ENCODE measurements around the gene PRRT3.

The PRRT3 gene

GRCh38 chr3:9976721-9977709 lies 24.8 kb upstream of the PRRT3 start:
- peaks cover 57% of the 10 kb centered on the region for H3K36me3 ChIP-seq (ENCODE audit: insufficient read depth, low read length)
- H3K9me2 ChIP-seq (ENCODE audit: low read depth, low read length), result no peaks in the 10 kb centered on the region
- TF ChIP-seq EZH2 (IDR thresholded peaks at IDR 0.05; ENCODE audit: borderline replicate concordance, low read length) (no peak), CTCF (IDR thresholded peaks at IDR 0.05; ENCODE audit: low read length) (no peak)
- 0 out of 2 replicates have a peak, but pooled peaks cover 4% of the 10 kb centered on the region for H3K79me2 ChIP-seq (ENCODE audit: insufficient read depth, low read length)
- no peak overlapping the region for H3K9ac ChIP-seq (ENCODE audit: low read length)
- H2AFZ ChIP-seq (ENCODE audit: low read length), result no peak overlapping the region
- H3K4me3 ChIP-seq (ENCODE audit: low read depth, low read length, poor library complexity, severe bottlenecking), result no peak overlapping the region
- no peak overlapping the region for H3K4me2 ChIP-seq (ENCODE audit: low read length)
- no peaks in the 10 kb centered on the region for H4K20me1 ChIP-seq (ENCODE audit: insufficient read depth, low read length)
- H3F3A ChIP-seq (ENCODE audit: insufficient read depth, low read length), result no peaks in the 10 kb centered on the region
- H3K27ac ChIP-seq (ENCODE audit: low read depth, low read length, poor library complexity, severe bottlenecking), result no peak overlapping the region
- H3K4me1 ChIP-seq (ENCODE audit: insufficient read depth, low read length, severe bottlenecking), result no peaks in the 10 kb centered on the region
- H3K27me3 ChIP-seq (ENCODE audit: insufficient read depth, low read length), result no peaks in the 10 kb centered on the region
- no peaks in the 10 kb centered on the region for H3K9me3 ChIP-seq (ENCODE audit: low read length)

GRCh38 chr3:9970020-9970652 lies 17.9 kb upstream of the PRRT3 start:
- no peak overlapping the region for H3K9ac ChIP-seq (ENCODE audit: low read length)
- no peak overlapping the region for H3K4me2 ChIP-seq (ENCODE audit: low read length)
- no peak overlapping the region for H3K27ac ChIP-seq (ENCODE audit: low read depth, low read length, poor library complexity, severe bottlenecking)
- no peaks in the 10 kb centered on the region for H3F3A ChIP-seq (ENCODE audit: insufficient read depth, low read length)
- H3K4me1 ChIP-seq (ENCODE audit: insufficient read depth, low read length, severe bottlenecking), result no peaks in the 10 kb centered on the region
- no peak overlapping the region for H2AFZ ChIP-seq (ENCODE audit: low read length)
- no peak overlapping the region for H3K4me3 ChIP-seq (ENCODE audit: low read depth, low read length, poor library complexity, severe bottlenecking)
- TF ChIP-seq EZH2 (IDR thresholded peaks at IDR 0.05; ENCODE audit: borderline replicate concordance, low read length) (no peak), CTCF (IDR thresholded peaks at IDR 0.05; ENCODE audit: low read length) (no peak)
- no peaks in the 10 kb centered on the region for H4K20me1 ChIP-seq (ENCODE audit: insufficient read depth, low read length)
- no peaks in the 10 kb centered on the region for H3K9me2 ChIP-seq (ENCODE audit: low read depth, low read length)
- H3K27me3 ChIP-seq (ENCODE audit: insufficient read depth, low read length), result no peaks in the 10 kb centered on the region
- no peaks in the 10 kb centered on the region for H3K9me3 ChIP-seq (ENCODE audit: low read length)
- no peaks in the 10 kb centered on the region for H3K79me2 ChIP-seq (ENCODE audit: insufficient read depth, low read length)
- peaks cover 80% of the 10 kb centered on the region for H3K36me3 ChIP-seq (ENCODE audit: insufficient read depth, low read length)

- H3K27ac ChIP-seq (ENCODE audit: low read depth, low read length, poor library complexity, severe bottlenecking), result no peak overlapping the region
These were observed 17.4 kb upstream of the PRRT3 start for GRCh38 chr3:9969632-9970019.

More at GRCh38 chr3:9969632-9970019, 17.4 kb upstream of the PRRT3 start:
- Histone ChIP-seq H3K27me3 (ENCODE audit: insufficient read depth, low read length) (no peaks in the 10 kb centered on the region), H3K36me3 (ENCODE audit: insufficient read depth, low read length) (peaks cover 76% of the 10 kb centered on the region), H3F3A (ENCODE audit: insufficient read depth, low read length) (no peaks in the 10 kb centered on the region), H3K4me3 (ENCODE audit: low read depth, low read length, poor library complexity, severe bottlenecking) (no peak overlapping the region), H3K9ac (ENCODE audit: low read length) (no peak overlapping the region), H3K9me3 (ENCODE audit: low read length) (no peaks in the 10 kb centered on the region), H3K4me2 (ENCODE audit: low read length) (no peak overlapping the region), H3K4me1 (ENCODE audit: insufficient read depth, low read length, severe bottlenecking) (no peaks in the 10 kb centered on the region), H2AFZ (ENCODE audit: low read length) (no peak overlapping the region), H3K79me2 (ENCODE audit: insufficient read depth, low read length) (no peaks in the 10 kb centered on the region), H4K20me1 (ENCODE audit: insufficient read depth, low read length) (no peaks in the 10 kb centered on the region), H3K9me2 (ENCODE audit: low read depth, low read length) (no peaks in the 10 kb centered on the region)
- TF ChIP-seq CTCF (IDR thresholded peaks at IDR 0.05; ENCODE audit: low read length), result no peak
- no peak for TF ChIP-seq EZH2 (IDR thresholded peaks at IDR 0.05; ENCODE audit: borderline replicate concordance, low read length)

Measured in OCI-LY1 (cell line).